GM19238 (cell line): ENCODE data around the gene CD63.

Experiments used
- DNase-seq: peaks from one replicate; pipeline ENCODE4 v3.0.0; 2011; ENCODE audit warnings: low spot score; ENCODE audit not compliant: insufficient read length

Gene CD63

DNA sequence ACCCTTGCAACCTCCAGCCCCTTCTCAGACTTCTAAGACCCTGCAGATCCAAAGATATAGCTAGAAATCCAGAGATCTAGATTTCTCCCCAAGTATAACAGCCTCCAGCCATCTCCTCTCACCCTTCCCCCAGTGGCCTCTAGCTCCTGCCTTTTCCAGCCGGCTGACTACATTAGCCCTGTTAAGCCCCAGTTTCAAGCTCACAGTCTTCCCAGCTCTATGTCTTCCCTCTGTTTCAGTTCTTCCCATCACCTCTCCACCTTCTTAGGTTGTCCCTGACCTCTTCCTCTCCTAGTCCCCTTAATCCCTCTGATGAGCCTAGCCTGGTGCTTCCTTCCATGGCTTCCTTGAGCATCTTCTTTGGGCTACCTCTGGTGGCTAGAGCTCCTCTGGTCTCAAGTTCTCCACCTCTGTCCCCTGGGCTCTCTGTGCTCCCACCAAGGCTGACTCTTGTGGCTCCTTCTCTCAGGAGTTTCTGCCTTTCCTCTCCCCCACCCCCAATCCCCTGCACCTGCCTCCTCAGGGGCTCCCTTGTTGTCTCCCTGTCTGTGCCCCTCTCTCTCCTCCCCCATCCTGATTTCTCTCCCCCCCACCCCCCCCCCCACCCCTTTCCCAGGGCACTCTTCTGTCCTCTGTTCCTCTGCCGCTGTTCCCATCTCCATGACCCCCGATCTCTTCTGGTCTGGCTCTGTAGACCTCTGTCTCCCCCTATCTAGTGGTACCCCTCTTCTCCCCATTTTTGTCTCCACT, 13.3 kb upstream of the CD63 start:
- DNase-seq, result no peak

DNA sequence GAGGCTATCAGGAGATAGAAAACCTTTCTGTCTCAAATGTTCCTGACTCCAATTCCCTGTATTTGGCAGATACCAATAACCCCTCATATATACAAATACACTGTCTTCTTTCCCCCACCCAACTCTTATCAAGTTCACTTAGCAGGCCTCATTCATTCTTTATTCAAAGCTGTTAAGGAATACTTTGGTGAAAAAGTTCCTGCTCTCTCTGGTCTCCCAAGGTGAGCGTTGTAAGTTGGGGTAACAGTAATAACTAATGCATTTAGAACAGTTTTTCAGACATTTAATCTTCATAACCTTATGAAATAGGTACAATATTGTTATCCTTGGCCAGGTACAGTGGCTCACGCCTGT, 10.2 kb upstream of the CD63 start:
- no peak for DNase-seq

DNA sequence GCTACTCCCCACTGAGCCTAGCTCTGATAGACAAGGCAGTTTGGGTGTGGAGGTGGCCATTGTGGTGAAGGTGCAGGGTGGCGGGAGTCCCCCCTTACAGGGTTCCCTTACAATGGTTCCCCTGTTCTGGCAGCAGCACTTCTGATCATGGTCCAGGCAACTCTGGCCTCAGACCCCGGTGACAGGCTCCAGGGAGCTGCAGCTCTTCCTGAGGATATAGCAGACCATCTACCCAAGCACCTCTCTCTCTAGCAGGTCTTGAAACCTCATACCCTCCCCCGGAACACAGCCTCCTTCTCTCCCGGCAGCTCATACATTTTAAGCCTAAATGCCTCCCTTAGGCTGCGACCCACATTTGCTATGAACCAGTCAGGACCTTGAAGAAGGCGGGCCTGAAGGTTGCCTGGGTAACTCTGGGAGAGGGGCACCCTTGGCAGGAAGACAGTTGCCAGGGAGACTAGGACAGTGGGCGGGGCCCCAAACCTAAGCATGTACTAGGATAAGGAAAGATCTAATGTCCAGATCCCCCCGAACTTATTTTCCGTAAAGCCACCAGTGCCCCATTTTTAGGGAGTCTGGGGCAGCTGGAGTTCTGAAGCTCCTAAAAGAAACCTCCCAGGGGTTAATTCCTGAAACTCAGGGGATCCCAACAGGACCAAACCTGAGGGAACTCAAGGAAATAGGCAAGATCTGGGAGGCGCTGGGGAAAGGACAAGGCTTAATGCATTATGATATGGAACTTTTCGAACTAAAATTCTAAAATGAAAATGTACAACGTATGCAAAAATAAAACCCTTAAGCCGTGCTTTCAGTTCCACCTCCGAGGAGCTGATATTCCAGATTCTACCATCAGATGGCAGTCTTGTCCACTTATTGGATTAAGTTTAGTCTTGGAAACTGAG, 9.6 kb upstream of the CD63 start:
- peak; percentile 85 for DNase-seq

DNA sequence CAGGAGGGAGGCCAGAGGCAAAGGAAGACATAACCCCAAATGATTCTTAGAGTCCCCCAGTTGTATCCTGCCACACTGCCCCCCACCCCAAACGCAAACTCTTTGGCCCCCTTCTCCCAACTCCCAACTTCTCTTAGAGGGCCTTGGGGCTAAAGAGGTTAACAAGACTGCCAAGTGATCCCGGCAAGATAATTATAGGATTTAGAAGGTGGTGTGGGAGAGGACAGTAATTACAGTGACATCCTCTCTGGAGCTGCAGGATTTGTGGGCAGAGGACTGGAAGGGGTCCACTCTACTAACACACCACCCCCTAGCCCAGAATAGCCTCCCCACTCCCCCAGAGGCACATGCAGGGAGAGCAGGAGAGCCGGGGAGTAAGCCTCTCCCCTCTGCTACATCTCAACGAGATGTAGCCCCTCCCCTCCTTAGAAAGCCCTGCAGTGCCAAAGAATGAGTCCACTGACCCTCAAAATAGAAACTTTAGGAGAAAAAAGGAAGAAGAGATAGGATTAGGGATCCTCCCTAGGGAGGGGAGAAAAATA, 8.8 kb upstream of the CD63 start:
- no peak for DNase-seq

DNA sequence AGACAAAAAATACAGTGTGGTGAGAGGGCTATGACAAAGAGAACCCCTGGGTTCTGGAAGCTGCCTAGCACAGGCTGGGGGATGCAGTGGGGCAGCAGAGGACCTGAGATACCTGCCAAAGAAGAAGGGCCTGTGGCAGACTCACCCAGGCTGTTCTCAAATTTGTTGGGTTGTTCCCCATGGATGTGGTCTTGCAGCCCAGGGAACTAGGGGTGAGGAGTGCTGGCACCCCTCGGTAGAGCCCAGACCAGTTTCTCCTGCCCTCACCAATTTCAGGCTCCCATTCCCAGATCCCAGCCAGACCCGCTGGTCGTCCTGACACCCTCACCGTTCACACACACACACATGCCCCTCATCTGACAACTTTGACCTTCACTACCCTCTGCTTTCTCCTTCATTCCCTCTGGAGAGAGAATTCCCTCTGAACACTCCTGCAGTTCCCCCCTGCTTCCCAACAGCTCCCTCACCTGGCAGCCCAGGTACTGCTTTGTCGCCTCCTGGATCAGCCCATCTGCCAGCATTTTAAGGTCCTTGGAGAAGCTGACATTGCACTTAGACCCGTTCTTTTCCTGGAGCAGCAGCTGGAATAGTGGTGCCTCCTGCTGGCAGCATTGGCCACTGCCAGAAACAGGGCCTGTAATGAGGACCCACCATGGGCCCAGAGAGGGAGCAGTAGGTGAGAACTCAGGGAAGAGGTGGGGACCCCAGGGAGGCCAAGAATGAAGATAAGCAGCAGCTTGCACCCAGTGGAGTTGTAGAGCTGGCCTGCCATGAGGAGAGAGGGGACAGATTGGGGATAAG, 8.2 kb upstream of the CD63 start:
- DNase-seq, result no peak

DNA sequence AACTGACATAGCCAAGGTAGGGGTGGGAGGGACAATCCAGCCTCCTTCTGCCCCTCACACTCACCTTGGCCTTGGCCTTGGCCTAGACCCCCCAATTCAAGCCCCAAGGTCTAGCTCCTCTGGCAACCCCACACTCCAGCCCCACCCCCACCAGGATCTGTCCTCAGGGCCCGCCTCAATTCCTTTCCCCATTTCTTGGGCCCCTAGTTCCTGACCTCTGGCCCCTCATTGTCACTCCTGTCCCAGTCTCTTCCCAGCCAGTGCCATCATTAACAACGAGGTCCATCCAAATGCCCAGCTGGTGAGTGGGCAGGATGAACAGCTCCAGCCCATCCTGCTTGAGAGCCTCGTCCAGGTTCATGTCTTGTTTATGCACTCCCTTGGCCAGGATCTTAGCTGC, 7.3 kb upstream of the CD63 start:
- DNase-seq, result no peak

DNA sequence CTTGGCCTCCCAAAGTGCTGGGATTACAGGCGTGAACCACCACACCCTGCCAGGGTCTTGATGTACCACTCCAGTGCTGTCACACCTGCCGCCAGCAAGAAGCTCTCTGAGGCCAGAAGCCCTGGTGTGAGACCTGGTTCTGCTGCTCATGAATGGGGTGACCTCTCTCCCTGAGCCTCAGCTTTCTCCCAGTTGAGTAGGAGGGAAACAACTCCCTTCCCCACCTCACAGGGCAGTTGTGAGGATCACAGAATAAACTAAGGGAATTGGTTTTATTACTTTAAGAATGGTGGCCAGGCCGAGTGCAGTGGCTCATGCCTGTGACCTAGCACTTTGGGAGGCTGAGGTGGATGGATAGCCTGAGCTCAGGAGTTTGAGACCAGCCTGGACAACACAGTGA, 5.8 kb upstream of the CD63 start:
- DNase-seq, result no peak

DNA sequence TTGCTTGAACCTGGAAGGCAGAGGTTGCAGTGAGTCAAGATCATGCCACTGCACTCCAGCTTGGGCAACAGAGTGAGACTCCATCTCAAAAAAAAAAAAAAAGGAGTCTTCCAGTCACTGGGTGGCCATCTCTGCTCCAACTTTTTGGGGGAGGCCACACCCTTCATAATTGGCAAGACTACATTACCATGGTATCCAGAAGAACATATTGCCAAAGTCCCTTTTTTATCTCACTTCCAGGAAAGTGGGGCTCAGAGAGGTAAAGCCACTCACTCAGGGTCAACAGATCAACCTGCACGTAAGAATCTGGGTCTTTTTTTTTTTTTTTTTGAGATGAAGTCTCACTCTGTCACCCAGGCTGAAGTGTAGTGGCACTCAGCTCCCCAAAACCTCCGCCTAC, 5.0 kb upstream of the CD63 start:
- DNase-seq, result no peak

DNA sequence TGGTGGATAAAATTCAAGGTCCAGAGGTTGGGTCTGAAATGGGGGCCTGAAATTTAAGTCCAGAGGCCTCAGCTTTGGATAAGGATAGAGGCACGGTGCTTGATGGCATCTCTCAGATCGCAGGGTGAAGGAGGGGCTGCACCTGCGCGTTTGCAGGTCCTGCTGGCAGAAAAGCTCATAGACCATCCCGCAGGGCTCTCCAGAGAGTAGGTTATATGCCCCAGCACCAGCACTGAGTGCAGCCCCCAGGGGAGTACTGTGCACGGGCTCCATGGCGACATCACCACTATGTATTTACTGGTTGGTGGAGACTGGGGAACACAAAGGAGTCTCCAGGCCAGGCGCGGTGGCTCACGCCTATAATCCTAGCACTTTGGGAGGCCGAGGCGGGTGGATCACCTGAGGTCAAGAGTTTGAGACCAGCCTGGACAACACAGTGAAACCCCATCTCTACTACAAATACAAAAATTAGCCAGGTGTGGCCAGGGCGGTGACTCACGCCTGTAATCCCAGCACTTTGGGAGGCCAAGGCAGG, 4.3 kb upstream of the CD63 start:
- DNase-seq, result no peak

DNA sequence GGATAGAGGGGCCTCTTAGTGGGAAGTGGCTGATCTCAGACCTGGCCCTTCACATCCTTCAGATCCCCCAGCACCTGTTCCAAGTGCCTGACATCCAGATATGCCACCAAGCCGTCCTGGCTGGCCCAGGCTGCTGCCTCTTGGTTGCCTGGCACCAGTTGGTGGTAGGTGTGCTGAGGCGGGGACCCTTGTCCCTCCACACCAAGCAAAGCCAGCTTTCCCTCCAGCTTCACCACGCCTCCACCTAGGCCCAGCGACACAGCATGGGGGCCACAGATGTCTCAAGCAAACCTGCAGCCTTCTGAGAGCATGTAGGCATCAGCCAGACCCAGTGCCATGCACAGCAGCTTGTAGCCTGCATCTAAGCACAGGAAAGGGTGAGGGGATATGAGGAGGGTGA, 3.5 kb upstream of the CD63 start:
- DNase-seq, result no peak

DNA sequence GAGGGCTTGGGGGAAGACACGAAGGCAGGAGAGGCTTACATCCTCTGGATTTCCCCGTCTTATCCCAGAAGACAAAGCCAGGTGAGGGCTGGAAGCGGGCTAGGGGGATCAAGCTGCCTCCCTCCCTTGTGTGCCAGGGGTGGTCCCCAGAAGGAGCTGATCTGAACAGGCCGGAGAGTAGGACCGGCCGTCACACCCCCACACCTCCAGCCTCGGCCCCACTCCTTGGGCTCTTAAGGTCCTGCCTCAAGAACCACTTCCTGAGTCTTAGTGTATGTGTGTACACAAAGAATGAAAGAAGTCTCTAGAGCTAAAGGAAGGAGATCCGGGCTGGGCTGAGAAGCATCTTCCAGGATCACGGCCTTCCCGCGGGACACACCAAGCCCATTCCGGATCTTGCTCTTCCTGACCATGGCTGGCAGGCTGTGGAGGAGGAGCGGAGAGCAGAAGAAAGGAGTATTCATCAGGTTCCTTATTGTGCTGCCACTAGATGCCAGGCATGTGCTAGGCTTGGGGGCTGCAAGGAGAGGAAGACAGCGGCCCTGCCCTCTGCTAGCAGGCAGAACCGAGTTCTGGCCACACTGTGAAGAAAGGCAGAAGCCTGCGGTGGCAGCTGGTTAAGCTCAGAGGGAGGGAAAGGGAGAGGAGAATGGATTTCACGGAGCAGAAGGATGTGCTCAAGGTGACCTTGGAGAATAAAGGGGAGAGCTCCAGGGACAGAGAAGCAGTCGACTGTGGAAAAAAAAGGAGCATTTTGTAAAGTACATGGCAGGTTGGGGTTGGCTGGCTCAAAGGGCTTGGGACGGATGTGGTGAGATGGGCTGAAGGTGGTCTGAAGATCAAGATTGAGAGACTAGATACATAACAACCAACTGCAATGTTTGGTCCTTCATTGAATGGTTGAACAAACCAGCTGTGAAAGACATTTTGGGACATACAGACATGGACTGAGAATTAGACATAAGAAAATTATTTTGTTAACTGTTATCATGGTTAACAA, 1.3 kb upstream of the CD63 start:
- DNase-seq, result no peak

DNA sequence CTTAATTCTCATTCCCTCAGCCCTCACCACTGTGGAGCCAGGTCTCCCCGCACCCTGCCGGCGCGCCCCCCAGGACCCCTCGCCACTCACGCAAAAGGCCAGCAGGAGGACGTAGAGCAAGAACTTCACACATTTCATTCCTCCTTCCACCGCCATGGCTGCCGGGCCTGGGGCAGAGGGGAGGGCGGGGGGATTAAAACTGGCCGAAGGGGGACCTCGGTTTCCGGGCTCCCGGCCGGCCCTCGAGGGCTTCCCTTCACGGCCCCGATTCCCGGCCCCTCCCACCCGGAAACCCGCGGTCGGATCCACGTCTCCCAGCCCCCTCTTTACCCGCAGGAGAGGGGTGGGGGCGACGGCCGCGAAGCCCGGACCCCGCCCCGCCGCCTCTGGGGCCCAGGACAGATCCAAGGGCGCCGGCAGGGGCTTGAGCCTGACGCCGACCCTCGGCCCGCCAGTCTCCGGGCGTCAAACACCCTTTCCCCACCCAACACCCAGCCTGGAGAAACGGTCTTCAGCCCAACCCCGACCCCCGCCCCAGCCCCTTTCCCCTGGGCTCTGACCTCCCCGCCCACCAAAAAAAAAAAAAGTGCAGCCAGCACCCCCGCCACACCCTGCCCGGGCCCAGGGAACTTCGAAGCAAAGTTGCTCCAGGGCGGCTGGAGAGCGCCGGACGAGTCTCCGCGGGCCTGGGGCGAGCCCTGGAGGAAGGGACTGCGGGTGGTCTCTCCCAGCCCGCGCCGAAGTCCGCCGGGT, 447 bp downstream of the CD63 start:
- DNase-seq, result no peak

DNA sequence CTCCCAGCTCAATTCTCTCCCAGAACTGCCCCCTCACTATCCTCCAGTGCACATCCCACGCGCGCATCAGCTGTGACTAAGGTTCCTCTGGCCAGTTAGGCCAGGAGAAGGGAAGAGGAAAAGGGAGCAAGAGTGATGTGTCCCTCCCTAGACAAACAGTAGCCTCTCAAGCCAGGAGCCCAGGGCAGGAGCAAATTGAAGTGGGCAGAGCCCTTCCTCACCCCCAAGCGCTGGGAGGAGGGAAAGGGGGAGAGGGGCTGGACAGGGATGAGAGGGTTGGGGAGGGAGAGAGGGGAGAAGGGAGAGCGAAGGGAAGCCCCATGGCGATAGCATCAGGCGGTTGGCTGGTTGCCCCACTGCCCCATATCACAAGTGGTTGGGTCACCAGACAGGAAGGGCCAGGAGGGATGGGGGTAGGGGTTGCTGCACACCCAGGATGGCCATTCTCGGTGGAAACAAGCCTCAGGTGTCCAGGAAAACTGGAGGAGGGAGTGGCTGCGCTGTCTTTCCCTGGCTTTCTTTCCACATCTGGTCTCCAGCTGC, 1.1 kb downstream of the CD63 start:
- DNase-seq, result no peak

DNA sequence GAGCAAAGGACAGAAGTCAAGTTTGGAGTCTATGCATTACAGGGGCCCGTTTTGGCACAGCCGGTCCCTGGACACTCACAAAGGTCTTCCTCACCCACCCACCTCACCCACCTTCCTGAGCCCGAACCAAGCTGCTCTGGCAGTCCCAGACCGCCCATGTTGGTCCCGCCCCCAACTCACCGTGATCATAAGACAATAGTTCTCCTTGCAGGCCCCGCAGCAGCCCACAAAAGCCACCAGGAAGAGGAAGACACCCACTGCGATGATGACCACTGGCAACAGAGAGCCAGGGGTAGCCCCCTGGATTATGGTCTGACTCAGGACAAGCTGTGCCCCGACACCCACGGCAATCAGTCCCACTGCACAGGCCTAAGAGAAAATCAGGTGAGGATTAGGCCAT, 1.8 kb downstream of the CD63 start:
- no peak for DNase-seq

DNA sequence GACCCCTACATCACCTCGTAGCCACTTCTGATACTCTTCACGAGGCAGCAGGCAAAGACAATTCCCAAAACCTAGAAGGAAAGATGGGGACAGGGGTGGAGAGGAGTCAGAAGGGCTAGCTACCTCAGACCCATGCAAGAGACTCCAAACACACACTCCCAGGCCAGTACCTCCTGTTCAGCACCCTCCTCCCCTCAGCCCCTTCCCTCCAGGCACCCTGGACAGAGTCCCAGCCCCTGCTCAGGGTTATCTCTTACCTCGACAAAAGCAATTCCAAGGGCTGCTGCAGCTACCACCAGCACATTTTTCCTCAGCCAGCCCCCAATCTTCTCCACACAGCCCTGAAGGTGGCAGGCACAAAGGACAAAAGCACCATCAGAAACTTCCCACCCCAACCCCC, 3.3 kb downstream of the CD63 start:
- DNase-seq, result no peak

DNA sequence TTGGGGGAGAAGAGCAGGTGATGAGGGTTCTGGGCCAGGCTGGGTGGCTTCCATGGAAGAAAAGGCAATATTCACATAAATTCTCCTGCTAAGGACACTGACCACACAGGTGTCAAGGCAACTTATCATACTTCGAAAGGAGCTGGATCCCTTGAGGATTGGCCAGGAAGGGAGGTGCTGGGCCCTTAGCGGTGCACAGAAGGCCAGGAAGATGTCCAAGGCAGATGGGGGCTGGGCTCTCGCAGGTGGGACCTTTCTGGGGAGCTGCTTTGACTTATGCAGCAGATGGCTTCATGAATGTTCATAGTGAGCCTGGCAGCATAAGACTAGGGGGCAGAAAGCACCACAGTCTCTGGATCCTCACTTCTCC, 3.9 kb downstream of the CD63 start:
- no peak for DNase-seq

DNA sequence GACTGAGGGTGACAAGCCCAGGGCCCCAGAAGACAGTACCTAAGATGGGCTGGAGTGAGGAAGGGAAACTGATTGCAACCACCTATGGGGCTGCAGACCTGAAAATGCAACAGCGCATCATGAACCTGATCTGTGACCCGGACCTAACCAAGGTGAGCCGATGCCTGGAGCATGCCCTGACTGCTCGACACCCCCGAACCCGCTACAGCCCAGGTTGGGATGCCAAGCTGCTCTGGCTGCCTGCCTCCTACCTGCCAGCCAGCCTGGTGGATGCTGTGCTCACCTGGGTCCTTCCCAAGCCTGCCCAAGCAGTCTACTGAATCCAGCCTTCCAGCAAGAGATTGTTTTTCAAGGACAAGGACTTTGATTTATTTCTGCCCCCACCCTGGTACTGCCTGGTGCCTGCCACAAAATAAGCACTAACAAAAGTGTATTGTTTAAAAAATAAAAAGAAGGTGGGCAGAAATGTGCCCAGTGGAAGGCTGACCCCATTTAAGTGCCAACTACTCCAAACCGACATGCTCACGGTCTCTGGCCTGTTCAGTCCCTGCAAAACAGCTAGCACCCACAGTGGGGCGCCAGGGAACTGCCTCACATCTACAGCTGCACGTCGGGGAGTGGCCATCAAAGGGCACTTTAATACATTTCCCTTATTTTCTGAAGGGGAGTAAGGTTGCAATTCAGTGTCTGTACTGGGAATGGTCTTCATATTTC, 4.4 kb downstream of the CD63 start:
- no peak for DNase-seq

DNA sequence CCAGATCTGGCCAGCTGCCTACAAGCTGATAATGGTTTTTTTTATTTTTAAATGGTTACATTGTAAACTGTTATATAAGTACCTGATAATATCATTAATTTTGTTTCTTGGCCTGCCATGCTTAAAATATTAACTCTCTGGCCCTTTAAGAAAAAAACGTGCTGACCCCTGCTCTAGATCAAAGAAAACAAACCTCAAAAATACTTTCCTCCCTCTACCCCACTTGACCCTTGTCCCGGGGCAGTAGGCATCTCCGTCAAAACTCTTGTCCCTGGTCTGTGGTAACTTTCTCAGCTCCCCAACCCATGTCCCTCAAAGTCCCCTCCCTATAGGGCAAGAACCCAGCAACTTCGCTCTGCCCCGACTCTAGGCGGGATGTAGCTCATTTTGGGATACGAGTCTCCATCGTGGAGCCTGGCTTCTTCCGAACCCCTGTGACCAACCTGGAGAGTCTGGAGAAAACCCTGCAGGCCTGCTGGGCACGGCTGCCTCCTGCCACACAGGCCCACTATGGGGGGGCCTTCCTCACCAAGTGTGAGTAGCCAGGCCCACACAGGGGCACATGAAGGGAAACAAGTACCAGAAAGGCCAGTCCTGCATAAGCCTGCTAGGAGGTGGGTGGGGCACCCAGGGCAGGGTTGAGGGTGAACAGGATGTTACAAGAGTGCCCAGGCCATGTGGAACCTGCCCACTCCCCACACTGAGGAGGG, 5.1 kb downstream of the CD63 start:
- DNase-seq, result no peak
